ENCODE measurements around the gene C12orf57. TPM values are rescaled to one million over a fixed set of nuclear protein-coding genes. Genes with fewer than 3 reads are reported as not detected.

C12orf57 gene, protein sequence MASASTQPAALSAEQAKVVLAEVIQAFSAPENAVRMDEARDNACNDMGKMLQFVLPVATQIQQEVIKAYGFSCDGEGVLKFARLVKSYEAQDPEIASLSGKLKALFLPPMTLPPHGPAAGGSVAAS
- total RNA-seq, result 60.8 and 143 TPM in 2 replicates

DNA sequence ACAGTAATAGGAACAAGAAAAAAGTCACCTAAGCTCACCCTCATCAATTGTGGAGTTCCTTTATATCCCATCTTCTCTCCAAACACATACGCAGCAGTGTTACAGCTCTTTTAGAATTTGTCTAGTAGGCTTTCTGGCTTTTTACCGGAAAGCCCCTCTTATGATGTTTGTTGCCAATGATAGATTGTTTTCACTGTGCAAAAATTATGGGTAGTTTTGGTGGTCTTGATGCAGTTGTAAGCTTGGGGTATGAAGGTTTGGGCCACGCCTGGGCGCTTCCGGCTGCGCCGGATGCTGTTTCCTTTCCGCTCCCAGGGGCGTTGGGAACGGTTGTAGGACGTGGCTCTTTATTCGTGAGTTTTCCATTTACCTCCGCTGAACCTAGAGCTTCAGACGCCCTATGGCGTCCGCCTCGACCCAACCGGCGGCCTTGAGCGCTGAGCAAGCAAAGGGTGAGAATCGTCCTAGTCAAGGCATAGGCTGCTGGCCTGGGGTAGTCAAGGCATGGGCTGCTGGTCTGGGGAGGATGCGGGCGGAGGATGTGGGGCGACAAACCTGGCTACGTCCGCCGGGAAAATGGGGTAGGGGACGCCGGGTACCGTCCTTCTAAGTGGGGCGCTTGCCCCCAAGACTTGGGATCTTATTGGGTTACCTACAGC, at the start of gene C12orf57, which contains the start of gene RNU7-1:
C12orf57 (plus strand) TSS at position 301 of the 659 bp plus-strand sequence; CDS start at position 401, 100 bp downstream.
RNU7-1 (plus strand) TSS at position 95 of the 659 bp plus-strand sequence.

DNA sequence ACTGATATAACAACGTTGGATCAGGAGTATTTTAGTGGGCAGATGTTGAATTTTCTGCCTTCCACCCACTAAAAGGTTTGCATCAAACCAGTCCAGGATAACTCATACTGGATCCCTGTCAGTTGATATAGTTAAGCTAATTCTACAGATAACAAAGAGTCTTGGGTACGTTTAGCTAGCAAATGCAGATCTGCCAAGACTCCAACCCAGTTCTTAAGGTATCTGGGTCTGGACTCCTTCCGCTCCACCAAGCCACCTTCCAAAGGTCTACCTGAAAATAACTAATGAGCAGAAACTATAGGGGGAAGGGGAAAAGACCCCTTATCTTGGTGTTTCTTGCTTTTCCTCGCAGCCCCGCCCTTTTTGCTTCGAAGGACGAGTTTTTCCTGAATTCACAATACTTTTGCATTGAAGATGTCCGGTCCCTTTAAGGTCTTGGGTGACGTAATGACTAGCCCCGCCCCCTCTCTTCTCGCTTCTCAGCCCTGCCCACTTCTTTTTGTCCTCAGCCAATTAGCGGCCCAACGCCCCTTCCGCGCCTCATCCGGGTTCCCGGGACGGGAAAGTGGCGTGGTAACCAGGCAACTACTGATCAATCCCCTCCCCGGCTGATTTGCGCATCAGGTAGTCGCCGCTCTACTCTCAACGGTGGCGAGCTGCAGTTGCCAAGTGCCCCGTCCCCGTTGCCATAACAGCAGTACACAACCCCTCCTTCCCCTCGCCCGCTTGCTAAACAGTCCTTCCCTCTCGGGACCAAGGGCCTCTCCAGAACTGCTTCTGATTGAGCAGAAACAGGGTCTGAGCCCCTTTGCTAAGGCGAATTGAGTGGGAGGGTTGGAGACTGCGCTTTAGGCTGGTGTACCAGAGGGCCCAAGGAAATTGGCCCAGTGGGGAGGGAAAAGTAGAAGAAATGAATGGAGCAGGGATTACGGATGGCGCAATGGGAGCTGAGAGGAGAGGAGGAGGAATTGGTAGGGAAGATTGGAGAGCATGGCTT, 39.2 kb upstream of the C12orf57 start, which contains the start of gene LRRC23:
LRRC23 (plus strand) TSS at position 543 of the 997 bp plus-strand sequence. CDS start 812 bp downstream, outside the sequence.

DNA sequence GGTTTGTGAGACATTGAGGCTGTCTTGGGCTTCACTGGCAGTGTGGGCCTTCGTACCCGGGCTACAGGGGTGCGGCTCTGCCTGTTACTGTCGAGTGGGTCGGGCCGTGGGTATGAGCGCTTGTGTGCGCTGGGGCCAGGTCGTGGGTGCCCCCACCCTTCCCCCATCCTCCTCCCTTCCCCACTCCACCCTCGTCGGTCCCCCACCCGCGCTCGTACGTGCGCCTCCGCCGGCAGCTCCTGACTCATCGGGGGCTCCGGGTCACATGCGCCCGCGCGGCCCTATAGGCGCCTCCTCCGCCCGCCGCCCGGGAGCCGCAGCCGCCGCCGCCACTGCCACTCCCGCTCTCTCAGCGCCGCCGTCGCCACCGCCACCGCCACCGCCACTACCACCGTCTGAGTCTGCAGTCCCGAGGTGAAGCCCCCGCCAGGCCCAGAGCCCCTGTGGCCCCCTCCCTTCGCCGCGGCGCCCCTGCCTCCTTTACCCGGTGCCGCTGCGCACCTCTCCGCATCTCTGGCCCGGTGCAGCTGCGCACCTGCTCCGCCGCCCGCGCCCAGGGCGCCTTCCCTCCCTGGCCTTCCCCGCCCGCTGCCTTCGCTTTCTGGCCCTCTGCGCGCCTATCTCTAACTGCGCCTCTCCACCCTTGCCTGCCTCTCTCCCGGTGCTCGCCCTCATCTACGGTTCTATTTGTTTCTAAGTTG, 29.4 kb upstream of the C12orf57 start, which contains the start of gene ENO2:
ENO2 (plus strand) TSS at position 335 of the 701 bp plus-strand sequence. CDS start 1,253 bp downstream, outside the sequence.

DNA sequence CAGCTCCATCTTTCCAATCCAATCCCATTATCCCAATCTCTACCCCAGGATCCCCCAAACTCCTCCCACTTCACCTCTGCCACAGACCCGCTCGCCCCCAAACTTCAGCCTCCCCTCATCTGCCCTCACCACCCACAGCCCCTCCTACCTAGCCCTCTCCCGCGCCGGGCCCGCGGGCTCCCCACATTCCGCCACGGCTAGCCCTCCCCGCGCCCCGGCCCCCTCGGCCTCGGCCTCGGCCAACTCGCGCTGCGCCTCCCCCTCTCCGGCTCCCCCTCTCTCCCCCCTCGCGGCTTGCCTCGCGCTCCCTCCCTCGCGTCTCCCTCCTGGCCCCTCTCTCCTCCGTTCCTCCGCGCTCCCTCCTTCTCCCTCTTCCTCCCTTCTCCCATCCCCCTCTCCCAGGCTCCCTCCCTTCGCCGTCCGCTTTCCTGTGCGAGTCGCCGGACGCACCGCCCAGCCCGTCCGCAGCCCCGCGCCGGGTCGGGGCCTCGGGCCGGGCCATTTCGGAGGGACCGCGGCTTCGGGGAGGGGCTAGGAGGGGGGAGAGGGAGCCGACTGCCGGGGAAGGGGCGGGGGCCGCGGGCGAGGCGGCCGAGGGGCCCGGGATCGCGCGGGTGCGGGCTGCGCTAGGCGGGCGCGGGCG, 16.3 kb upstream of the C12orf57 start, which contains the start of gene ATN1:
ATN1 (plus strand) TSS at position 581 of the 643 bp plus-strand sequence. CDS start 6,043 bp downstream, outside the sequence.

DNA sequence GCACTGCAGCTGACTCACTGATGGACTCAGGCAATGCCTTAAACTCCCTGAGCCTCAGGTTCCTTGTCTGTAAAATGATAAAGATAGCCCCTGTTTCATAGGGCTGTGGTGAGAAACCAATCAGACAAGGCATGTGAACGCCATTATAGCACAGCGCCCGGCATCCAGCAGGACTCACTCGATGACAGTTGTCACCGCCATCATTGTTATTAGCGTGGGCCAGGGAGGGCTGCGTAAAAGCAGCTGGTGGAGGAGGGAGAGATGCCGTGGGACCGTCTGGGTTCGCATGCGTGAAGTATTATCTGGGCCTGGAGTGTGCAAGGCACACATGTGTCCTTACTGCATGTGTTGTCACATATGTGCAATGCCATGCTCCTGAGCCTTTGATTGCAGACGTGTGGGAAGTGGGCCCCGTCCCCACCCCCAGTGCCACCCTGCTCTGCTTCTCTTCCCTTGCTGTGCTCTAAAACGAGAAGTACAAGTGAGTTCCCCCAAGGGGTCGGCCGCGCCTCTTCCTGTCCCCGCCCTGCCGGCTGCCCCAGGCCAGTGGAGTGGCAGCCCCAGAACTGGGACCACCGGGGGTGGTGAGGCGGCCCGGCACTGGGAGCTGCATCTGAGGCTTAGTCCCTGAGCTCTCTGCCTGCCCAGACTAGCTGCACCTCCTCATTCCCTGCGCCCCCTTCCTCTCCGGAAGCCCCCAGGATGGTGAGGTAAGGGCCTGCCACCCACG, 7.2 kb downstream of the C12orf57 start, which contains the start of gene PTPN6:
PTPN6 (plus strand) TSS at position 546 of the 730 bp plus-strand sequence; CDS start at position 703, 157 bp downstream.

Other genes with a start within 250 kb of the C12orf57 start
- gene PIANP, start 243.2 kb upstream of the C12orf57 start, total RNA-seq, result under 0.01 TPM in 1 of 2 replicates, not detected in the other
- gene COPS7A, start 220.0 kb upstream of the C12orf57 start, total RNA-seq, result 76.7 and 77.9 TPM in 2 replicates
- 131 and 181 TPM in 2 replicates for gene MLF2, start 190.9 kb upstream of the C12orf57 start, total RNA-seq
- 60.1 and 63.5 TPM in 2 replicates for gene PTMS, start 177.7 kb upstream of the C12orf57 start, total RNA-seq
- under 0.01 and 0.11 TPM in 2 replicates for gene LAG3, start 171.5 kb upstream of the C12orf57 start, total RNA-seq
- 0.25 TPM in 1 of 2 replicates, not detected in the other for gene CD4, start 154.5 kb upstream of the C12orf57 start, total RNA-seq
- 5.0 and 6.0 TPM in 2 replicates for gene GPR162, start 122.2 kb upstream of the C12orf57 start, total RNA-seq
- 133 and 175 TPM in 2 replicates for gene P3H3, start 115.6 kb upstream of the C12orf57 start, total RNA-seq
- 2.9 and 3.7 TPM in 2 replicates for gene GNB3, start 103.1 kb upstream of the C12orf57 start, total RNA-seq
- gene CDCA3, start 92.7 kb upstream of the C12orf57 start, total RNA-seq, result 9.0 and 35.9 TPM in 2 replicates
- gene USP5, start 91.9 kb upstream of the C12orf57 start, total RNA-seq, result 94.9 and 147 TPM in 2 replicates
- 1,238 and 1,525 TPM in 2 replicates for gene TPI1, start 76.5 kb upstream of the C12orf57 start, total RNA-seq
- gene SPSB2, start 70.7 kb upstream of the C12orf57 start, total RNA-seq, result 7.0 and 9.5 TPM in 2 replicates
- gene LRRC23, start 39.2 kb upstream of the C12orf57 start, total RNA-seq, result 8.6 and 14.4 TPM in 2 replicates
- 29.0 and 38.4 TPM in 2 replicates for gene ENO2, start 29.4 kb upstream of the C12orf57 start, total RNA-seq
- gene ATN1, start 16.1 kb upstream of the C12orf57 start, total RNA-seq, result 15.7 and 22.4 TPM in 2 replicates
- not detected in 2 replicates for gene RNU7-1, start 206 bp upstream of the C12orf57 start, total RNA-seq
- 0.11 TPM in 1 of 2 replicates, not detected in the other for gene PTPN6, start 7.3 kb downstream of the C12orf57 start, total RNA-seq
- gene PHB2, start 26.6 kb downstream of the C12orf57 start, total RNA-seq, result 155 and 196 TPM in 2 replicates
- 43.5 and 72.2 TPM in 2 replicates for gene EMG1, start 26.9 kb downstream of the C12orf57 start, total RNA-seq
- 7.2 and 7.7 TPM in 2 replicates for gene LPCAT3, start 74.5 kb downstream of the C12orf57 start, total RNA-seq
- 72.8 and 248 TPM in 2 replicates for gene C1S, start 116.7 kb downstream of the C12orf57 start, total RNA-seq
- gene C1R, start 148.4 kb downstream of the C12orf57 start, total RNA-seq, result 27.1 and 114 TPM in 2 replicates
- 17.4 and 30.1 TPM in 2 replicates for gene C1RL, start 165.2 kb downstream of the C12orf57 start, total RNA-seq
- gene RBP5, start 184.9 kb downstream of the C12orf57 start, total RNA-seq, result 0.12 TPM in 1 of 2 replicates, not detected in the other
- 9.3 and 20.7 TPM in 2 replicates for gene CLSTN3, start 186.3 kb downstream of the C12orf57 start, total RNA-seq
- 30.1 and 31.9 TPM in 2 replicates for gene PEX5, start 245.7 kb downstream of the C12orf57 start, total RNA-seq